DND-41 (cell line): ENCODE data around the gene LRRC14B.

Experiments
- ATAC-seq: fragments of 200-7000 bp; cut with Tn5 transposase; 3 replicates; pipeline ENCODE4 v1.9.1; 2021; ENCODE audit warnings: low read depth; ENCODE audit not compliant: insufficient read depth
- DNase-seq: peaks from one replicate; pipeline ENCODE4 v3.0.0-alpha.2; 2020
- H2AFZ ChIP-seq: 2 replicates; pipeline ENCODE4 v1.6.0; 2012; ENCODE audit warnings: low read depth, low read length
- H3K27ac ChIP-seq: 2 replicates; pipeline ENCODE4 v1.5.1; 2012; ENCODE audit warnings: low read length, inconsistent platforms
- H3K27me3 ChIP-seq: fragments of 200-600 bp; sonication (generic); 2 replicates; pipeline ENCODE4 v1.6.0; 2012; ENCODE audit warnings: low read length, mild to moderate bottlenecking, inconsistent platforms; ENCODE audit not compliant: insufficient read depth, poor library complexity
- H3K36me3 ChIP-seq: 2 replicates; pipeline ENCODE4 v1.5.1; 2012; ENCODE audit warnings: low read length, inconsistent platforms; ENCODE audit not compliant: insufficient read depth
- H3K4me1 ChIP-seq: 2 replicates; pipeline ENCODE4 v1.5.1; 2012; ENCODE audit warnings: mild to moderate bottlenecking, low read length; ENCODE audit not compliant: insufficient read depth
- H3K4me2 ChIP-seq: 2 replicates; pipeline ENCODE4 v1.6.0; 2012; ENCODE audit warnings: mild to moderate bottlenecking, moderate library complexity, low read length, inconsistent platforms; ENCODE audit not compliant: insufficient read depth
- H3K4me3 ChIP-seq, 2 experiments: fragments of 200-600 bp in 1 of 2; shearing (Covaris generic) in 1 of 2; 2 replicates each; pipeline ENCODE4 v1.5.1; 2012 to 2016; ENCODE audit warnings: inconsistent platforms in 2 of 2, low read length in 2 of 2, mild to moderate bottlenecking in 2 of 2, low read depth in 1 of 2, moderate library complexity in 1 of 2
- H3K79me2 ChIP-seq: 2 replicates; pipeline ENCODE4 v1.6.0; 2012; ENCODE audit warnings: low read length, inconsistent platforms; ENCODE audit not compliant: insufficient read depth
- H3K9ac ChIP-seq: 2 replicates; pipeline ENCODE4 v1.6.0; 2012; ENCODE audit warnings: low read depth, mild to moderate bottlenecking, inconsistent platforms, low read length, moderate library complexity
- H3K9me3 ChIP-seq: 2 replicates; pipeline ENCODE4 v1.5.1; 2012; ENCODE audit warnings: low read length, moderate library complexity, mild to moderate bottlenecking, inconsistent platforms; ENCODE audit not compliant: insufficient read depth, severe bottlenecking
- H4K20me1 ChIP-seq: 2 replicates; pipeline ENCODE4 v1.6.0; 2012; ENCODE audit warnings: low read length; ENCODE audit not compliant: insufficient read depth
- EZH2 ChIP-seq: IDR thresholded peaks from 3 replicates; pipeline ENCODE4 v1.6.1; 2012; ENCODE audit warnings: borderline replicate concordance, low read depth, mild to moderate bottlenecking, moderate library complexity, low read length, inconsistent platforms; ENCODE audit not compliant: severe bottlenecking
- TF ChIP-seq, protein P1 (sequence below): IDR thresholded peaks from 2 replicates; pipeline ENCODE4 v1.5.1; 2012; ENCODE audit warnings: borderline replicate concordance, low read length, moderate library complexity, mild to moderate bottlenecking; ENCODE audit not compliant: poor library complexity, severe bottlenecking; ENCODE audit errors: extremely low read depth

Gene LRRC14B

DNA sequence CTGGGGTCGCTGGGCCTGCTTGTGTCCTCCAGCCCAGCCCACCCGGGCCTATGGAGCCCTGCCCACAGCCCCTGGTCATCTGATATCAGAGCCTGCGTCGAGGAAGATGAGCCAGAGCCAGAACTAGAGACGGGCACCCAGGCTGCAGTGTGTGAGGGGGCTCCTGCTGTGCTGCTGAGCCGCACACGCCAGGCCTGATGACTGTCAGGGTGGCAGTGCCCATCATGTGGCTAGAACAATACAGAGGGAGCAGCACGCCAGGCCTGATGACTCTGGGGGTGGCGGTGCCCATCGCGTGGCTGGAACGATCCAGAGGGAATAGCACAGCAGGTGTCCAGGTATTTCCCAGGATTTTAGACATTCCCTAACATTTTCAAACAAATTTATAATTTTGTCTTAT, 9.2 kb upstream of the LRRC14B start:
- Histone ChIP-seq H3K4me1 (no peaks in the 10 kb centered on the region), H3K4me3 (no peak overlapping the region), H3K79me2 (no peaks in the 10 kb centered on the region), H3K4me2 (no peak overlapping the region), H2AFZ (no peak overlapping the region), H3K9me3 (no peaks in the 10 kb centered on the region), H3K36me3 (no peaks in the 10 kb centered on the region), H3K27me3 (peaks cover 3% of the 10 kb centered on the region), H3K27ac (no peak overlapping the region), H4K20me1 (0 out of 2 replicates have a peak, but pooled peaks cover 3% of the 10 kb centered on the region), H3K9ac (no peak overlapping the region)
- no peak for DNase-seq
- TF ChIP-seq, protein P1, sequence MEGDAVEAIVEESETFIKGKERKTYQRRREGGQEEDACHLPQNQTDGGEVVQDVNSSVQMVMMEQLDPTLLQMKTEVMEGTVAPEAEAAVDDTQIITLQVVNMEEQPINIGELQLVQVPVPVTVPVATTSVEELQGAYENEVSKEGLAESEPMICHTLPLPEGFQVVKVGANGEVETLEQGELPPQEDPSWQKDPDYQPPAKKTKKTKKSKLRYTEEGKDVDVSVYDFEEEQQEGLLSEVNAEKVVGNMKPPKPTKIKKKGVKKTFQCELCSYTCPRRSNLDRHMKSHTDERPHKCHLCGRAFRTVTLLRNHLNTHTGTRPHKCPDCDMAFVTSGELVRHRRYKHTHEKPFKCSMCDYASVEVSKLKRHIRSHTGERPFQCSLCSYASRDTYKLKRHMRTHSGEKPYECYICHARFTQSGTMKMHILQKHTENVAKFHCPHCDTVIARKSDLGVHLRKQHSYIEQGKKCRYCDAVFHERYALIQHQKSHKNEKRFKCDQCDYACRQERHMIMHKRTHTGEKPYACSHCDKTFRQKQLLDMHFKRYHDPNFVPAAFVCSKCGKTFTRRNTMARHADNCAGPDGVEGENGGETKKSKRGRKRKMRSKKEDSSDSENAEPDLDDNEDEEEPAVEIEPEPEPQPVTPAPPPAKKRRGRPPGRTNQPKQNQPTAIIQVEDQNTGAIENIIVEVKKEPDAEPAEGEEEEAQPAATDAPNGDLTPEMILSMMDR = no peak
- TF ChIP-seq EZH2 = no peak
- no peak for ATAC-seq

DNA sequence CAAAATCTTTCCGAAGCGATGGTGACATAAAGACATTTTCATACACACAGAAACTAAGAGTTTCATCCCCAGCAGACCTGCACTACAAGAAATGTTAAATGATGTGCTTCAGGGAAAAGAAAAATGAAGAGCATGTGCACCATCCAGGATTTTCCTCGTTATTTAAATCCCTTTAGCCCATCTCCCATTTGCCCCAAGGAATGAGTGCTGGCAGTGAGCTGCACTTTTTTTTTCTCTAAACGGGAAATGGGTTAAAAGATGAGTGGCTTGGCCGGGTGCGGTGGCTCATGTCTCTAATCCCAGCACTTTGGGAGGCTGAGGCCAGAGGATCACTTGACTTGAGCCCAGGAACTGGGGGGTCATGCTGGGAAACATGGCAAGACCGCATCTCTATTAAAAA, 6.8 kb upstream of the LRRC14B start:
- H3K27me3 ChIP-seq = no peaks in the 10 kb centered on the region
- no peaks in the 10 kb centered on the region for H3K9me3 ChIP-seq
- H3K27ac ChIP-seq = no peak overlapping the region
- H3K4me3 ChIP-seq = no peak overlapping the region
- H3K4me2 ChIP-seq = no peak overlapping the region
- TF ChIP-seq, protein P1 = no peak
- no peak for TF ChIP-seq EZH2
- H4K20me1 ChIP-seq = 0 out of 2 replicates have a peak, but pooled peaks cover 3% of the 10 kb centered on the region
- no peak overlapping the region for H3K9ac ChIP-seq
- no peaks in the 10 kb centered on the region for H3K36me3 ChIP-seq
- H3K79me2 ChIP-seq = no peaks in the 10 kb centered on the region
- DNase-seq (no peak), ATAC-seq (no peak)
- H2AFZ ChIP-seq = no peak overlapping the region
- peaks cover 9% of the 10 kb centered on the region for H3K4me1 ChIP-seq

DNA sequence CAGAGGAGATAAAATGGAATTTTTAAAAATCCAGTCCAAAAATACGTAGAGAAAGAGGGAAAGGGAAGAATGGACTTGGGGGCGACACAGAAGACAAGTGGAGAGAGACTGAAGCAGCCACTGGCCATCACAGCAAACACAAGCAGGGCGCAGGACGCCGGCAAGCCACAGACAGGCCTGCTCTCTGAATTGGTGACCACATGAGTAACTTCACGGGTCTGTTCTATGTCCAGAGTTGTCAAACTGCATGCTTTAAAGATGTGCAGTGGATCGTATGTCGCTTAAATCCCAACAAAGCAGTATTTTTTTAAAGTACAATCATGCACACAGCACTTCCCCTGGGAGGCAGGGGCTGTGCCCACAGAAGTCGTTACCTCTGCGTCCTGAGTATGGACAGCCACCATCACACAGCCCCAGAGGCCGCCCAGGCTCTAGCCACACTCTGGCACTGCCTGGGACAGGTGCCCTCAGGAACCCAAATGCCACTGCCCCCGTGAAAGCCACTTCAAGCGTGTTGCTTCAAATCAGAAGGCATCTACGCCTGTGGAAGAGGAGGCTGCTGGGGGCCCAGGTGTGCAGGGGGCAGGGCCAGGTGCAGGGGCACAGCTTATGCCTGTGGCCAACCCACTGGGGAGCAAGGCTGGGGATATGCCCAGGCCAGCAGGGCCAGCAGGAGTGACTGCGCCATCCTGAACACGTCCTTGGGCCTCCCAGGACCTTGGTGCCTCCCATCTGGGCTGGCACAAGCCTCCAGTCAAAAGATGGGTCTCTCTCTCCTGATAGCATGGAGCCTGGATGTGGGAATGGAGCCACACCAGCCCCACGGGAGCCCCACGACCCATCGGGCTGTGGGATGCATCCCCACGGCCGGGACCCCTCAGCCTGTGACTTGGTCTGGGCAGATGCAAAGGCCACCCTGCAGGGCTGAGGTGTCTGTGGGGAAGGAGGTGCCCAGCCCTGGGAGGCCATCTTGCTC, 5.9 kb upstream of the LRRC14B start:
- H3K4me2 ChIP-seq = no peak overlapping the region
- no peaks in the 10 kb centered on the region for H3K36me3 ChIP-seq
- no peak overlapping the region for H3K4me3 ChIP-seq
- H4K20me1 ChIP-seq = 0 out of 2 replicates have a peak, but pooled peaks cover 3% of the 10 kb centered on the region
- H3K27ac ChIP-seq = no peak overlapping the region
- no peaks in the 10 kb centered on the region for H3K9me3 ChIP-seq
- H3K4me1 ChIP-seq = peaks cover 9% of the 10 kb centered on the region
- no peak for TF ChIP-seq EZH2
- TF ChIP-seq, protein P1 = no peak
- DNase-seq = no peak
- no peaks in the 10 kb centered on the region for H3K27me3 ChIP-seq
- H3K79me2 ChIP-seq = no peaks in the 10 kb centered on the region
- no peak overlapping the region for H2AFZ ChIP-seq
- no peak overlapping the region for H3K9ac ChIP-seq
- no peak for ATAC-seq
